Keratinocyte (primary cell): ENCODE data around the gene HSFX3. TPM values are rescaled to one million over a fixed set of nuclear protein-coding genes. Genes with fewer than 3 reads are reported as not detected.

Source experiments
- DNase-seq: peaks from one replicate; pipeline ENCODE4 v3.0.0-alpha.2; 2011; ENCODE audit warnings: low read depth, missing footprints, low spot score
- FAIRE-seq: peaks from 2 replicates; lab custom pipeline; 2011; peaks lifted over from hg19 to GRCh38; lab: Jason Lieb, UNC
- H2AFZ ChIP-seq: 2 replicates; pipeline ENCODE4 v1.6.0; 2012; ENCODE audit warnings: low read length, control low read depth, inconsistent platforms; ENCODE audit not compliant: control insufficient read depth
- H3K27ac ChIP-seq: 2 replicates; pipeline ENCODE4 v1.5.1; 2011; ENCODE audit warnings: low read length; ENCODE audit not compliant: control insufficient read depth, insufficient read depth
- H3K27me3 ChIP-seq: 3 replicates; pipeline ENCODE4 v1.6.0; 2011; ENCODE audit warnings: low read length; ENCODE audit not compliant: control insufficient read depth, insufficient read depth; ENCODE audit errors: extremely low read depth
- H3K36me3 ChIP-seq, 2 experiments: 2 replicates in 1 of 2; 3 replicates in 1 of 2; pipeline ENCODE4 v1.5.1; 2011; ENCODE audit warnings: low read length in 2 of 2, mild to moderate bottlenecking in 1 of 2; ENCODE audit not compliant: control insufficient read depth in 2 of 2, insufficient read depth in 2 of 2; ENCODE audit errors: extremely low read depth in 1 of 2
- H3K4me1 ChIP-seq: 3 replicates; pipeline ENCODE4 v1.5.1; 2011; ENCODE audit warnings: low read length; ENCODE audit not compliant: control insufficient read depth, insufficient read depth; ENCODE audit errors: extremely low read depth
- H3K4me2 ChIP-seq: 3 replicates; pipeline ENCODE4 v1.6.0; 2011; ENCODE audit warnings: low read depth, low read length; ENCODE audit not compliant: control insufficient read depth, insufficient read depth; ENCODE audit errors: extremely low read depth
- H3K4me3 ChIP-seq, 3 experiments: fragments of 200-600 bp in 1 of 3; sonication (generic) in 1 of 3; 2 replicates in 2 of 3; 3 replicates in 1 of 3; pipeline ENCODE4 v1.5.1; 2011 to 2016; ENCODE audit warnings: low read length in 3 of 3, mild to moderate bottlenecking in 3 of 3, control low read depth in 2 of 3, inconsistent platforms in 1 of 3, low read depth in 1 of 3, mixed read lengths in 1 of 3, mixed run types in 1 of 3, moderate library complexity in 1 of 3; ENCODE audit not compliant: control insufficient read depth in 2 of 3, insufficient read depth in 2 of 3; ENCODE audit errors: extremely low read depth in 1 of 3
- H3K79me2 ChIP-seq: 2 replicates; pipeline ENCODE4 v1.6.0; 2012; ENCODE audit warnings: low read length; ENCODE audit not compliant: control insufficient read depth, insufficient read depth
- H3K9ac ChIP-seq: 3 replicates; pipeline ENCODE4 v1.6.0; 2011; ENCODE audit warnings: low read length; ENCODE audit not compliant: control insufficient read depth, insufficient read depth; ENCODE audit errors: extremely low read depth
- H3K9me1 ChIP-seq: 3 replicates; pipeline ENCODE4 v1.6.0; 2011; ENCODE audit warnings: low read length; ENCODE audit not compliant: control insufficient read depth, insufficient read depth; ENCODE audit errors: extremely low read depth
- H3K9me3 ChIP-seq: 2 replicates; pipeline ENCODE4 v1.5.1; 2012; ENCODE audit warnings: low read depth, low read length; ENCODE audit not compliant: control insufficient read depth
- H4K20me1 ChIP-seq: 3 replicates; pipeline ENCODE4 v1.6.0; 2011; ENCODE audit warnings: low read length; ENCODE audit not compliant: control insufficient read depth, insufficient read depth; ENCODE audit errors: extremely low read depth
- CTCF ChIP-seq, 3 experiments: IDR thresholded peaks in 1 of 3; conservative IDR thresholded peaks in 1 of 3; optimal IDR thresholded peaks in 1 of 3; 2 replicates in 2 of 3; 3 replicates in 1 of 3; pipeline versions ENCODE3 to v1.5.1; 2011; ENCODE audit warnings: low read length in 3 of 3, mild to moderate bottlenecking in 3 of 3, moderate library complexity in 2 of 3, control low read depth in 1 of 3, inconsistent platforms in 1 of 3; ENCODE audit not compliant: insufficient read depth in 2 of 3; ENCODE audit errors: extremely low read depth in 1 of 3
- EZH2 ChIP-seq: IDR thresholded peaks from one replicate; pipeline ENCODE4 v1.6.1; 2012; ENCODE audit warnings: inconsistent platforms, mild to moderate bottlenecking, low read length, moderate library complexity
- dilution Hi-C: fragments of 300-500 bp; cut with MboI; formaldehyde crosslinking; loops from one replicate; pipeline ENCODE4 v1.7.0; 2020; ENCODE audit warnings: low sequenced_read_pairs; ENCODE audit not compliant: extremely low pct_ligation_motif_present
- polyA plus RNA-seq, 5 experiments: library from polyadenylated mRNA; depleted of rRNA in 3 of 5; stranded (reverse) in 3 of 5; stranded (forward) in 1 of 5; unstranded in 1 of 5; fragments of >200 nt; gene quantifications; 1 replicate in 1 of 5; 2 replicates in 3 of 5; 3 replicates in 1 of 5; pipeline versions ENCODE4 v1.2.1 to v1.2.3, GENCODE V29; 2011 to 2012; ENCODE audit warnings: missing spikeins in 2 of 5, low read depth in 1 of 5, low replicate concordance in 1 of 5

Gene HSFX3
- polyA plus RNA-seq, 1 donor (not counting 4 experiments of a cell fraction or from before 2014, with no cell fraction given), result not detected

GRCh38 chrX:149572743-149573142 is 23.0 kb upstream of the HSFX3 start:
- no peak for FAIRE-seq
- H4K20me1 ChIP-seq, result no peaks in the 10 kb centered on the region

DNA sequence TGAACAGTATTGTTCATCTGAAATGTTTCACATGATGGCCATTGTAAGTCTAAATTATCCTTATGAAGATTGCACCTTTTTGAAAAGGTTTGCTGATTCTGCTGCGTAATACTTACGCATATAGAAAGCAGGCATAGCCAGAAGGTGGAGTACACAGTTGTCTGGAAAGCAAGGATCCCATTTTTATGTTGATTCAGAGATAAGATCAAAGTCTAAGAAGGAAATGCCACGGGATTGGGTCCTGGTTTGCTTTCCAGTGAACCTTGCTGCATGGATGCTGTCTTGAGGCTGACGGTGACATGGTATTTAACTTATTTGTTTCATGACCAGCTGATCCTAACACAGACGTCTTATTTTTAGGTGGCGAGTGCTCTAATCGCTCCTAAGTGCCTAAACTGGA is 22.0 kb upstream of the HSFX3 start:
- no peaks in the 10 kb centered on the region for H3K79me2 ChIP-seq
- H3K9me1 ChIP-seq, result no peaks in the 10 kb centered on the region
- no peak overlapping the region for H3K27ac ChIP-seq
- H3K27me3 ChIP-seq, result no peaks in the 10 kb centered on the region
- no peak for DNase-seq
- H4K20me1 ChIP-seq, result no peaks in the 10 kb centered on the region
- no peak overlapping the region for H3K9ac ChIP-seq
- no peak overlapping the region for H2AFZ ChIP-seq
- no peaks in the 10 kb centered on the region for H3K4me1 ChIP-seq
- dilution Hi-C loops, result no loop called here
- H3K36me3 ChIP-seq, result no peaks in the 10 kb centered on the region
- FAIRE-seq, result no peak
- H3K9me3 ChIP-seq, result no peaks in the 10 kb centered on the region
- TF ChIP-seq EZH2 (no peak), CTCF (optimal IDR thresholded peaks at IDR 0.05 in 1 of 3, IDR thresholded peaks at IDR 0.05 in 1 of 3, conservative IDR thresholded peaks at IDR 0.05 in 1 of 3; ENCODE audit: extremely low read depth in 1 of 3, insufficient read depth in 2 of 3, low read length in 3 of 3) (no peak)
- H3K4me2 ChIP-seq, result no peak overlapping the region
- H3K4me3 ChIP-seq, result no peak overlapping the region

More at GRCh38 chrX:149572743-149573142, 23.0 kb upstream of the HSFX3 start:
- DNase-seq, result no peak
- Histone ChIP-seq H3K36me3 (no peaks in the 10 kb centered on the region), H3K9ac (no peak overlapping the region), H3K9me1 (no peaks in the 10 kb centered on the region), H3K4me2 (no peak overlapping the region), H3K79me2 (no peaks in the 10 kb centered on the region), H3K27ac (no peak overlapping the region), H2AFZ (no peak overlapping the region), H3K27me3 (no peaks in the 10 kb centered on the region), H3K4me1 (no peaks in the 10 kb centered on the region), H3K9me3 (no peaks in the 10 kb centered on the region), H3K4me3 (no peak overlapping the region)
- TF ChIP-seq EZH2 (no peak), CTCF (optimal IDR thresholded peaks at IDR 0.05 in 1 of 3, IDR thresholded peaks at IDR 0.05 in 1 of 3, conservative IDR thresholded peaks at IDR 0.05 in 1 of 3; ENCODE audit: extremely low read depth in 1 of 3, insufficient read depth in 2 of 3, low read length in 3 of 3) (no peak)
- dilution Hi-C loops, result no loop called here
